ENCODE data around the gene DMRTC1B.
"Not testable (repeated sequence)": the region's sequence is repeated elsewhere in the genome, so short reads cannot be mapped to it uniquely, and the experiment has no call there.

The DMRTC1B gene

DNA sequence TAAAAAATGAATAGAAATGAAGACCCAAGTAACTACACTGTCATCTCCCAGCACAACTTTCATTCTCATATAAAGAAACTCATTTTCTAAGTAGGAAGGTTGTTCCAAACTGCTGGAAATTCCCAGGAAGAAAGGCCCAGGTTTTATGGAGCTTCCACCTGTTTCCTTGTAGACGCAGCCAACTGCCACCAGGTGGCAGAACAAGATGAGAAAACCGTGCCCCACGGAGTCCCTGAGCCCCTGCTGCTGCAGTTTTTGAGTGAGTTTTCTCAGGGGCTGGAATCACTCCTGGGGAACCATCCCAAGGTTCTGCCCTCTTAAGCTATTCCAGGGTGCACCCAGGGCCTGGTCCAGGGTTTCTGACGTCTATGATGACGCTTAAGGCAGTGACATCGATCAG is 7.3 kb downstream of the DMRTC1B start:
- H3K9me3 ChIP-seq (ENCODE audit: control insufficient read depth in 2 of 2, low read length in 2 of 2); H3K4me3 ChIP-seq (ENCODE audit: low read length in 2 of 2); H3K9ac ChIP-seq (ENCODE audit: low read length in 2 of 2); H3K27ac ChIP-seq (ENCODE audit: low read length); H3K4me1 ChIP-seq (ENCODE audit: control insufficient read depth, insufficient read depth, low read length); H3K27me3 ChIP-seq (ENCODE audit: control insufficient read depth in 1 of 2, insufficient read depth in 2 of 2, low read length in 2 of 2); H3K36me3 ChIP-seq (ENCODE audit: control insufficient read depth in 2 of 2, insufficient read depth in 2 of 2, low read length in 2 of 2): not testable (repeated sequence)

DNA sequence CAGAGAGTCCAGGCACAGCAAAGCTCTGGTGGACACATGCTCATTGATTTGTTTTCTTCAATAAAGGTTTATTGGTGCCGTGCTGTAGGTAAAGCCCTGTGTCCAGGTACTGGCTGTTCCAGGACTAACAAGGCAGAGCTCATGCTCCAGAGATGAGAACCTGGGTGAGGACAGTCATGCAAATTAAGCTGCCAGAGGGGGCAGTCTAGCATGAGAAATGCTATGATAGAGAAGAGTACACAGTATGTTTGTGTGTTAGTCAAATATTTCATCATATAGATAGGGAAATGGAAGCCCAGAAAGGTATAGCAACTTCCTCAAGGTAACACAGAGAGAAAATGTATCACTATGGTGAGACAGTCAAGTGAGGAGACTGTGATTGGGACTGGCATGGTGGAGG is 11.5 kb downstream of the DMRTC1B start:
- not testable (repeated sequence) for H3K9ac ChIP-seq (ENCODE audit: low read length in 2 of 2); H3K9me3 ChIP-seq (ENCODE audit: control insufficient read depth in 2 of 2, low read length in 2 of 2); H3K36me3 ChIP-seq (ENCODE audit: control insufficient read depth in 2 of 2, insufficient read depth in 2 of 2, low read length in 2 of 2); H3K27ac ChIP-seq (ENCODE audit: low read length); H3K4me1 ChIP-seq (ENCODE audit: control insufficient read depth, insufficient read depth, low read length); H3K27me3 ChIP-seq (ENCODE audit: control insufficient read depth in 1 of 2, insufficient read depth in 2 of 2, low read length in 2 of 2); H3K4me3 ChIP-seq (ENCODE audit: low read length in 2 of 2)

DNA sequence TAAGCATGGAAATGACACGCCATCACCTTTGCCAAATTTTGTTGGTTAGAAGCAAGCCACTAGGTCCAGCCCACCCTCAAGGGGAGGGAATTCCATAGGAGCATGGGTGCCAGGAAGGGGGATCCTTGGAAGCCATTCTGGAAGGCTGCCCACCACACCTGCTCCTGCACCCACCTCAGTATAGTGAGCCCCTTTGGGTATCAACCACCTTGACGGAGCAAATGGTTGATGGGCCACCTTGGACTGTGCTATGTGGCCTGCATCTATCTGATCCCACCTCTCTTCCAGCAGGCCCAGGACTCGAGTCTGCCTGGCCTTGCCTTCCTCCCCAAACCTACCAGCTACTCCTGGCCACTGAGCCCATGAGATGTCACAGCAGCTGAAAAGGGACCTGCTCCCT is 13.7 kb downstream of the DMRTC1B start:
- H3K27ac ChIP-seq (ENCODE audit: low read length); H3K9me3 ChIP-seq (ENCODE audit: control insufficient read depth in 2 of 2, low read length in 2 of 2); H3K4me3 ChIP-seq (ENCODE audit: low read length in 2 of 2); H3K4me1 ChIP-seq (ENCODE audit: control insufficient read depth, insufficient read depth, low read length); H3K36me3 ChIP-seq (ENCODE audit: control insufficient read depth in 2 of 2, insufficient read depth in 2 of 2, low read length in 2 of 2); H3K27me3 ChIP-seq (ENCODE audit: control insufficient read depth in 1 of 2, insufficient read depth in 2 of 2, low read length in 2 of 2); H3K9ac ChIP-seq (ENCODE audit: low read length in 2 of 2): not testable (repeated sequence)

DNA sequence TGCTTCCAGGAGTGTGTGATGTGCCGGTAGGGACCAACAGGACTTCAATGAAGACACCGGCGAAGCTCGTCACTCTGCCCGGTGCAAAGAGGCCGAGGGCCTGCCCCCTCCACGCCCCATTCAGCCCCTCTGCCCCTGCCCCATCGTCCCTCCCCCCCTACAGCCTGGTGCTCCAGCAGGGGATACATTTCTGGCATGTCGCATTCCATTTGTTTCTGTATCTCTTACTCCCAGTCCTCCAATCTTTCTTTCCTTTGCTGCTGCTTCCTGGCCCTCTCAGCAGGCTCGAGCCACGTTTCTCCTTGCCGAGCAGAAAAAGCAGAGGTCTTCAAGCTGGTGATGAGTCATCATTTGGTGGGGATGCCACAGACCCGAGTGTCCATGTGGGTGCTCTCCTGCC is 31.4 kb downstream of the DMRTC1B start, which contains the start of gene FAM236D:
Gene FAM236D, minus strand, starts transcription at position 101 of the 400 bp plus-strand sequence. Its CDS starts 100 bp downstream, at position 1.
- H3K36me3 ChIP-seq (ENCODE audit: control insufficient read depth in 2 of 2, insufficient read depth in 2 of 2, low read length in 2 of 2); H3K27ac ChIP-seq (ENCODE audit: low read length); H3K27me3 ChIP-seq (ENCODE audit: control insufficient read depth in 1 of 2, insufficient read depth in 2 of 2, low read length in 2 of 2): not testable (repeated sequence)

DNA sequence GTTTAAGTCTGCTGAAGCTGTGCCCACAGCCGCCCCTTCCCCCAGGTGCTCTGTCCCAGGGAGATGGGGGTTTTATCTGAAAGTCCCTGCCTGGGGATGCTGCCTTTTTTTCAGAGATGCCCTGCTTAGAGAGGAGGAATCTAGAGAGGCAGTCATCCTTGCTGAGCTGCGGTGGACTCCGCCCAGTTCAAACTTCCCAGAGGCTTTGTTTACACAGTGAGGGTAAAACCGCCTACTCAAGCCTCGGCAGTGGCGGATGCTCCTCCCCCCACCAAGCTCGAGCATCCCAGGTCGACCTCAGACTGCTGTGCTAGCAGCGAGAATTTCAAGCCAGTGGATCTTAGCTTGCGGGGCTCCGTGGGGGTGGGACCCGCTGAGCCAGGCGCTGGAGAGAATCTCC is 54.0 kb downstream of the DMRTC1B start:
- H3K27me3 ChIP-seq (ENCODE audit: control insufficient read depth in 1 of 2, insufficient read depth in 2 of 2, low read length in 2 of 2); H3K9me3 ChIP-seq (ENCODE audit: control insufficient read depth in 2 of 2, low read length in 2 of 2); H3K36me3 ChIP-seq (ENCODE audit: control insufficient read depth in 2 of 2, insufficient read depth in 2 of 2, low read length in 2 of 2); H3K27ac ChIP-seq (ENCODE audit: low read length); H3K4me1 ChIP-seq (ENCODE audit: control insufficient read depth, insufficient read depth, low read length); H3K9ac ChIP-seq (ENCODE audit: low read length in 2 of 2); H3K4me3 ChIP-seq (ENCODE audit: low read length in 2 of 2): not testable (repeated sequence)

More for the DNA sequence above, 31.4 kb downstream of the DMRTC1B start, which contains the start of gene FAM236D:
- H3K4me1 ChIP-seq (ENCODE audit: control insufficient read depth, insufficient read depth, low read length); H3K4me3 ChIP-seq (ENCODE audit: low read length in 2 of 2); H3K9ac ChIP-seq (ENCODE audit: low read length in 2 of 2); H3K9me3 ChIP-seq (ENCODE audit: control insufficient read depth in 2 of 2, low read length in 2 of 2): not testable (repeated sequence)

DNA sequence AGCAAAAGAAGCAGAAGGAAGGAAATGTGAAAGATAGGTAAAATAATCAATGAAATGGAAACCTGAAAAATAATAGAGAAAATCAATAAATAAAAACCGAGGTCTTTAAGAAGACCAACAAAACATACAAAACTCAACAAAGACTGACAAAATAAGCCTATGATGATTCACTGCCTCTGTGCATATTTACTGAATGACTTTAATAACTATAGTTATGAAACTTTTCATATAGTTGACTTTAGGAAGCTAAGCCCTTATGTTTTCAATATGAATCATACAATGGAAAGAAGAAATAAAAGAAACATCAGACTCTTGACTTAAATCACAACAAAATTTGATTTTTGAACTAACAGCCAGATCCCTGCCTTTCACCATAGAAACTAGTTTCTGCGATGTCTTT is 60.8 kb downstream of the DMRTC1B start:
- not testable (repeated sequence) for H3K4me3 ChIP-seq (ENCODE audit: low read length in 2 of 2); H3K4me1 ChIP-seq (ENCODE audit: control insufficient read depth, insufficient read depth, low read length); H3K9ac ChIP-seq (ENCODE audit: low read length in 2 of 2)

DNA sequence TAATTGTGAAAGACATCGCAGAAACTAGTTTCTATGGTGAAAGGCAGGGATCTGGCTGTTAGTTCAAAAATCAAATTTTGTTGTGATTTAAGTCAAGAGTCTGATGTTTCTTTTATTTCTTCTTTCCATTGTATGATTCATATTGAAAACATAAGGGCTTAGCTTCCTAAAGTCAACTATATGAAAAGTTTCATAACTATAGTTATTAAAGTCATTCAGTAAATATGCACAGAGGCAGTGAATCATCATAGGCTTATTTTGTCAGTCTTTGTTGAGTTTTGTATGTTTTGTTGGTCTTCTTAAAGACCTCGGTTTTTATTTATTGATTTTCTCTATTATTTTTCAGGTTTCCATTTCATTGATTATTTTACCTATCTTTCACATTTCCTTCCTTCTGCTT is 106.2 kb downstream of the DMRTC1B start:
- not testable (repeated sequence) for H3K9ac ChIP-seq (ENCODE audit: low read length in 2 of 2); H3K4me3 ChIP-seq (ENCODE audit: low read length in 2 of 2); H3K27me3 ChIP-seq (ENCODE audit: control insufficient read depth in 1 of 2, insufficient read depth in 2 of 2, low read length in 2 of 2); H3K9me3 ChIP-seq (ENCODE audit: control insufficient read depth in 2 of 2, low read length in 2 of 2); H3K4me1 ChIP-seq (ENCODE audit: control insufficient read depth, insufficient read depth, low read length); H3K27ac ChIP-seq (ENCODE audit: low read length); H3K36me3 ChIP-seq (ENCODE audit: control insufficient read depth in 2 of 2, insufficient read depth in 2 of 2, low read length in 2 of 2)

More for the DNA sequence above, 60.8 kb downstream of the DMRTC1B start:
- not testable (repeated sequence) for H3K36me3 ChIP-seq (ENCODE audit: control insufficient read depth in 2 of 2, insufficient read depth in 2 of 2, low read length in 2 of 2); H3K27me3 ChIP-seq (ENCODE audit: control insufficient read depth in 1 of 2, insufficient read depth in 2 of 2, low read length in 2 of 2); H3K9me3 ChIP-seq (ENCODE audit: control insufficient read depth in 2 of 2, low read length in 2 of 2); H3K27ac ChIP-seq (ENCODE audit: low read length)

DNA sequence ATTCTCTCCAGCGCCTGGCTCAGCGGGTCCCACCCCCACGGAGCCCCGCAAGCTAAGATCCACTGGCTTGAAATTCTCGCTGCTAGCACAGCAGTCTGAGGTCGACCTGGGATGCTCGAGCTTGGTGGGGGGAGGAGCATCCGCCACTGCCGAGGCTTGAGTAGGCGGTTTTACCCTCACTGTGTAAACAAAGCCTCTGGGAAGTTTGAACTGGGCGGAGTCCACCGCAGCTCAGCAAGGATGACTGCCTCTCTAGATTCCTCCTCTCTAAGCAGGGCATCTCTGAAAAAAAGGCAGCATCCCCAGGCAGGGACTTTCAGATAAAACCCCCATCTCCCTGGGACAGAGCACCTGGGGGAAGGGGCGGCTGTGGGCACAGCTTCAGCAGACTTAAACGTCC is 113.0 kb downstream of the DMRTC1B start:
- not testable (repeated sequence) for H3K27ac ChIP-seq (ENCODE audit: low read length); H3K4me3 ChIP-seq (ENCODE audit: low read length in 2 of 2); H3K4me1 ChIP-seq (ENCODE audit: control insufficient read depth, insufficient read depth, low read length); H3K36me3 ChIP-seq (ENCODE audit: control insufficient read depth in 2 of 2, insufficient read depth in 2 of 2, low read length in 2 of 2); H3K9ac ChIP-seq (ENCODE audit: low read length in 2 of 2); H3K27me3 ChIP-seq (ENCODE audit: control insufficient read depth in 1 of 2, insufficient read depth in 2 of 2, low read length in 2 of 2); H3K9me3 ChIP-seq (ENCODE audit: control insufficient read depth in 2 of 2, low read length in 2 of 2)

Measured in stomach smooth muscle (tissue), 2 donors.